ENCODE results near the gene TMC8.
"Not testable (repeated sequence)": the region's sequence is repeated elsewhere in the genome, so short reads cannot be mapped to it uniquely, and the experiment has no call there.

The TMC8 gene

DNA sequence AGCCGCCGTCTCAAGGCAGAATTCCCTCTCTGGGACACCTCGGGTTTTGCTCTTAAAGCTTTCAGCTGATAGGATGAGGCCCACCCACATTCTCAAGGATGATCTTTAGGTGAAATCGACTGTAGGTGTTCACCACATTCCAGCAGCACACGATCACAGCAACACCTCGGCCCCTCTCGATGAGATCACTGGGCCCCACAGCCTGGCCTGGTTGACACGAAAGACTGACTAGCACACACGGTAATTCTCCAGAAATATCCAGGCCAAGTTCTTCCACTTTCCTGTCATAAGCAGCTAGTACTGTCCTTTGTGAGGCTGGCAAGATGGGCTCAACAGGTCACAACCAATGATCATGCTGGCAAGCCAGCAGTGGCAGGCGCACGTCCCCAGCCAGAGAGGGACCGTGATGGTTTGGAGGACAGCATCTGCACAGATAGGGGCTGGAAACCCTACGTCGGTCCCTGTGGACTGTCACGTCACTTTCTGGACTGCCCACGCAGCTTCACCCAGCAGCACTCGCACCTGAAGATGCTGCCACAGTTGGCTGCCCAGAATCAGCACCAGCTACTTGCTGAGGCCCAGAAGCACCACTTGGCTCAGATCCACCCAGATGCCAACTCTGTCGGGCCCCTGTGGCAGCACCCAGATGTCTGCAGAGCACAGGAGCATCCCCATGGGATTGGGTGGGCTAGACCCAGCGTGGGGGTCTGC is 19.4 kb upstream of the TMC8 start:
- DNase-seq (ENCODE audit: low spot score): no peak

- no peak for DNase-seq (ENCODE audit: low spot score)
Observed at GRCh38 chr17:78111727-78112517, 18.6 kb upstream of the TMC8 start.

DNA sequence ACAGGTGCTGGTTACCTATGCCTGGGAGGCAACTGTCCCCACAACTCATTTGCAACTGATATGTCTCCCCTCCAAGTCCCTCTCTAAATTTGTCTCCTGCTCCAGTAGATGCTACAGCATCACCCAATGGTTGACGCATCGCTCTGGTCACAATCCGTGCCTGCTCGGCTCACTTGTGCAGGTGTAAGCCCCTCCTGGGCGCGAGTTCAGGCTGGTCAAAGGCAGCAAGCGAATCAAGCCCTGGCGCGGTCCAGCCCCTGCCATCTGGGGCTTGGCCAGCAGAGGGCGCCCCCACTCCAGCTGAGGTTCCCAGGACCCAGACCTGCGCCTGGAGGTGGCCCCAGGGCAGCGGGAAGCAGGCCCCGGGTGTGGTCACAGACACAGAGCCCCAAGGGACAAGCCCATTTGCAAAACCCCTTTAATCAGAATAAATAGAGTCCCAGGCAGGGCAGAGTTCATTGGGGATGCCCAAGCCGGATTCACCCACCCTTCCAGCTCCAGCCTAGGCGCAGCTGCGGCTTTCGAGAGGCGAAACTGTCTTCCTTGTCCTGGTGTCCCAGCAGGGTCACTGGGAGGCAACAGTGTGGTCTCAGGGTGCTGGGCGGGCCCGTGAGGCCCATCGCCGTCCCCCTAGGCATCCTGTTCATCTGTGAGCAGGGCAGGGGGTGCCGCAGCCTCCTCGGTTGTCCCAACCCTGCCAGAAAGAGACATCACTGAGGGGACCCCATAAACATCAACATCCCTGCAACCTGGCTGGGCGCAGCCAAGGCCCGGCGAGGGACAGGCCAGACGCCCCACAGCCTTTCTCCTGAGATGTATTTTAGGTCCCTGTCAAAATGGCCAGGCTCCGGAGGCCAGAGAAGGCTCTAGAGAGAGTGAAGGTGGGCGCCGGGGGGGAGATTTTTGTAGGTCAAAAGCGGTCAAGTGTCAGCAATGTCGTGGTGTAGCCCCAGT is 17.8 kb upstream of the TMC8 start:
- peak; percentile 77 for DNase-seq (ENCODE audit: low spot score)

DNA sequence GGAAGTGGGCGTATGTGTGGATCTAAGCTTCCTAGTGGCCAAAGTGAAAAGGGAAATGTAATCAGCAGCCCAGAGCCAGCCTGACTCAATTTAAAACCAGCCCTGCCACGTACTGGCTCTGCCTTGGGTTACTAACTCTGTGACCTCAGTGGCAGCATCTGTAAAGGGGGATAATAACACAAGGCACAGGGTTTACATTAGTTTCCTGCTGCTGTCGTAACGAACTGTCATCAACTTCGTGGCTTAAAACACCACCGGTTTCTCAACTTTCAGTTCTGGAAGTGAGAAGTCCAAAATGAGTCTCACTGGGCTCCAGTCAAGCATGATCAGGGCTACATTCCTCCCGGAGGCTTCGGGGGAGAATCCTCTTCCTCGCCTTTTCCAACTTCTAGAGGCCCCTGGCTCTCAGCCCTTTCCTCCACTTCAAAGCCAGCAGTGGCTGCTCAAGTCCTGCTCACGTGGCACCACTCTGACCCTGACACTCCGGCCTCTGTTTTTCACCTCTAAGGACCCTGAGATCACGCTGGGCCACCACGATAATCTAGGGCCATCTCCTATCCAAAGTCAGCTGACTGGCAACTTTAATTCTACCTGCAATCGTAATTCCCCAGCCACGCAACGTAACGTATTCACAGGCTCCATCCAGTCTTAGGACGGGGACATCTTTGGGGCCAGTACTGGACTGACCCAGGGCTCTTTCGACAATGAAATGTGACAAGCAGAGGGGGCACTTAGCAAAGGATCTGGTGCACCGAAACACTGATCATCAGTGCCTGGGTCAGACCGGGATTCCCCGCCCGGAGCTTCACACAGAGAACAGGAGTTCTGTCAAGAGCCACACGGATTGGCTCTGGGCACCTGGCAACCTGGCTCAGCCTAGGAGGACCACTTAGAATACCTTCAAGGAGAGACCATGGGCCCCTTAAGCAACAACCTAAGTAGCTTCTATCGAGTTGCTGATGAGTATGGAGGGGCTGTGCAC is 16.5 kb upstream of the TMC8 start:
- no peak for DNase-seq (ENCODE audit: low spot score)

DNA sequence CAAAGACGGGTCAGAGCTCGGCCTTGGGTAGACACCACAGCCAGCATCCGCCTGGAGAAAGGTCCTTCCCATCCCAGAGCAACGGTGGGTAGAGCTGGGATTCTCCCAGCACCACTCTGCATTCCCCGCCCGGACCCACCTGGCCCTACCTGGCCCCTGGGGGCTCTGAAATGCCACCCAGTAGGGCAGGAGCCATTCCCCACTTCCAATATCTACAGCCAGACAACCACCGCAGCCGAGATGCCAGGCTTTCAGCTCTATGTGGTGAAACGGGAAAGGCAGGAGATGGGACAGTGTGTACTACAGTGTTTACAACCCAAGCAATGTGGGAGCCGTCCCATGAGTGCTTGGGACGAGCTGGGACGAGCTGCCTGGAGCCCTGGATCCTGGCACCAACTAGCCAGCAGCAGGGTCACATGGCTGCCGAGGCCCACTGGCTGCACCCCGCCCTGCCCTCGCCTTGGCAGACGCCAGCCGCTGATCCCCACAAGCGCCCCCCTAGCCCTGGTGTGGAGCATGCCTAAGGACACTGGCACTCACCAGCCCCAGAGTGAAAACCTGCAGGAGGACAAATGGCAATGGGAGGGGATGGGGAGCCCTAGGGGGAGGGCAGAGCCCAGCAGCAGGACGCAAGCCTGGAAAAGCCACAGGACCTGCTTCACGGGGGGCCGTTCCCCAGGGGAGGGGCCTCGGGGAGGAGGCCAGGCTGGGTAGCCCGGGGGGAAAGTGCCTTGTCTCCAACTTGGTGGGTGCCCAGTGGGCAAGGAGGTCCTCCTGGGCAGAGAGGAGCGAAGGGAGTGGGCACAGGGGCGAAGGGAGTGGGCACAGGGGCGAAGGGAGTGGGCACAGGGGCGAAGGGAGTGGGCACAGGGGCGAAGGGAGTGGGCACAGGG is 15.5 kb upstream of the TMC8 start:
- DNase-seq (ENCODE audit: low spot score): no peak

GRCh38 chr17:78115803-78116202 is 14.8 kb upstream of the TMC8 start:
- DNase-seq (ENCODE audit: low spot score): not testable (repeated sequence)

- DNase-seq (ENCODE audit: low spot score): no peak
Observed at GRCh38 chr17:78116411-78116810, 14.2 kb upstream of the TMC8 start.

GRCh38 chr17:78117027-78117981 is 13.3 kb upstream of the TMC8 start:
- no peak for DNase-seq (ENCODE audit: low spot score)

DNA sequence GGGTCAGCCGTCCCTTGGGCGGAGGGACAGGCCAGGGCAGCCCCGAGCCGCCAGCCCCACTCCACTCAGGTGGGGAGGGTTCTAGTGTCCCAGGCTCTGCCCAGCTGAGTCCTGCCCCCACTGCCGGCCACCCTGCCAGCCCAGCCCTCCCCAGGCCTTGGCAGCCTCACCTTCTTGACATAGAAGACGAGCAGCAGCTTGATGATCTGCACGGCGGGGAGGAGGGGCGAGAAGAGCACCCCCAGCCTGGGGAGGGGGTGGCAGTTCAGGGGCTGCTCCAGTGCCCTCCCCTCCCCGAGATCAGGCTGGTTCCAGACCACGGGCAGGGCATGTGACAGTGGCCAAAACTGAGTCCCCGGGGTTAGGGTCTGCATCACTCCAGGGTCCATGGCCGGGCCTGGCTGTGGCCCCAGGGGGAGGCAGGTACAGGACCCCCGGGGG is 11.8 kb upstream of the TMC8 start:
- no peak for DNase-seq (ENCODE audit: low spot score)

- no peak for DNase-seq (ENCODE audit: low spot score)
Observed at GRCh38 chr17:78120537-78120936, 10.0 kb upstream of the TMC8 start.

- no peak for DNase-seq (ENCODE audit: low spot score)
Observed at GRCh38 chr17:78120971-78121800, 9.4 kb upstream of the TMC8 start.

DNA sequence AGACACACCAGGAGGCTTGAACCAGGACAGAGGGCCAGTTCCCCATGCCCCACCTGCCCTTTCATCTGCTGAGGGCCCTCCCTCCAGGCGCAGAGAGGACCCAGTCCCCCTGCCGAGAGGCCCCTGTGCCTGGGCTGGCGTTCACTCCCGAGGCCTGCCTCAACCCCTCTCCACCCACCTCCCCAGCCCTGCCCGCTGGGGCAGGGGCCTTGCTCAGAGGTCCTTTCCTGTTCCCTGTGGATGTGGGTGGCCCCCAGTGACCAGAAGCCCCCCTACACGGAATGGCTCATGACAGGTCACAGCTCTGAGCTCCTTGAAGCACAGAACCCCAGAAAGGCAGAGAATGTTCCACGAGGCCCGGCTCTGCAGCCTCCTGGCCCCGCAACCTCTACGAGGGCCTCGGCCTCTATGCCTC is 8.8 kb upstream of the TMC8 start:
- no peak for DNase-seq (ENCODE audit: low spot score)

GRCh38 chr17:78122216-78122930 is 8.2 kb upstream of the TMC8 start:
- DNase-seq (ENCODE audit: low spot score): no peak

DNA sequence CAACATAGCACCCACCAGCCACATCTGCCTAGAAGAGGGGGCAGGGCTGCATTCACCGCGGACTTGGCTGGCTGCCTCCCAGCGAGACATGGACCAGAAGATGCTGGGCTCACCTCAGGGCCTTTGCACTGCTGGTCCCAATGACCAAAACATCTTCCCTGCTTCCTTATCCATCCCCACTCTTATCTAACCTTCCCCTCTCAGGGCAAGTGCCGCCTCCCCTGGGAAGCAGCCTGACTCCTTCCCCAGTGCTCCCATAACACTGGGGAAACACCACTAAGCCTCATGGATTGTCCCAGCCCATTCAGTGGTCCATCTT is 7.7 kb upstream of the TMC8 start:
- no peak for DNase-seq (ENCODE audit: low spot score)

DNA sequence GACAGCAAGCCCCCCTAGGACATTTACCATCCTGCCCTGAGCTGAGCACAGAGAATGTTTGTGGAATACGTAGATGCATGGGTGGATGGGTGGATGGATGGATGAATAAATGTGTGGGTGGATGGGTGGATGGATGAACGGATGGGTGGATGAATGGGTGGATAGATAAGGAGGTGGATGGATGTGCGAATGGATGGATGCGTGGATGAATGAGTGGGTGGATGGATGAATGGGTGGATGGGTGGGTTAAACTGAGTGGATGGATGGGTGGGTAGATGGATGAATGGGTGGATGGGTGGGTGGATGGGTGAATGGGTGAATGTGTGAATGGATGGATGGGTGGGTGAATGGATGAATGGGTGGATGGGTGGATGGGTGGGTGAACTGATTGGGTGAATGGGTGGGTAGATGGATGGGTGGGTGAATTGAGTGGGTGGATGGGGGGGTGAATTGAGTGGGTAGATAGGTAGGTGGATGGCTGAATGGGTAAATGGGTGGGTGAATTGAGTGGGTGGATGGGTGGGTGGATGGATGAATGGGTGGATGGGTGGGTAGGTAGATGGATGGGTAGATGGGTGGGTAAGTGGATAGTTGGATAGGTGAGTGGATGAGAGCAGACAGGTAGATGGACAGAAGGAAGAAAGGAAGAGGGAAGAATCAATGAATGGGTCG is 7.2 kb upstream of the TMC8 start:
- no peak for DNase-seq (ENCODE audit: low spot score)

DNA sequence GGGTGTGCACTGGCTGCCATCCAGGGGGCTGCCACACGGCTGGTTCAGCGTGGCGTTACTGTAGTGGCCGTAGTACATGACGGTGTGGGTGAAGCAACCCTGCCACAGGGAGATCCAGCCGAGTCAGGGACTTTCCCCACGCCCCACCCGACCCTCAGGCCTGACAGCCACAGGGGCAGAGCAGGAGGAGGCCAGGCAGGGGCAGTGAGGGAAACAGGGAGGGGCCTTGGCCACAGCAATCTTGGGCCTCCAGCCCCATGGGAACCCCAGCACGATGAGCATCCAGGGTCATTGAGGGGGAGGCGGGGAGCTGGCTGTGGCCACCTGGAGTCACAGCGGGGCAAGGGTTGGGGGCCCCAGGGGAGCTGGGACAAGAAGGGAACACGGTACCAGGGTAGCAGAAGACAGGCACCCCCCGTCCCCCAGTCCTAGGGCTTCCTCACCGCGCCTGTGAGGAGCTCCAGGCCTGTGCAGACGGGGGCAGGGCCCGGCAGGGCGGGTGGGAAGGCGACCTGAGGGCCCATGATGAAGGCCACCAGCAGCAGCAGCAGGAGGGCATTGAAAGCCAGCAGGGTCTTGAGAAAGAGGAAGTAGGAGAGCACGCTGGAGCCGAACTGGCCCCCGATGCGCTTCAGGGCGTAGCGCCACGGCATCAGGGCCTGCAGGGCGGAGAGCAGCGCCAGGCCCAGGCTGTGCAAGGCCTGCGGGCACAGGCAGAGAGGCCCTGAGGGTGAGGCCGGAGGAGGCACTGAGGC is 6.3 kb upstream of the TMC8 start:
- DNase-seq (ENCODE audit: low spot score): no peak

Measured in hematopoietic multipotent progenitor cell treated with erythropoietin and hydrocortisone succinate and interleukin-3 and kit ligand, for 15 days (in vitro differentiated cells).